Activated CD8-positive, alpha-beta memory T cell treated with anti-CD3 and anti-CD28 coated beads for 4 hours (primary cell): ENCODE results near the gene B3GALT4.
A peak's percentile ranks its signal among the peaks of the same experiment; 100 is the strongest.
"Not testable (repeated sequence)": the region's sequence is repeated elsewhere in the genome, so short reads cannot be mapped to it uniquely, and the experiment has no call there.

ENCODE experiments used
- DNase-seq, 2 donors: peaks; one replicate each; pipeline ENCODE4 v3.0.0-alpha.2; 2020; ENCODE audit warnings: low read depth in 2 of 2

B3GALT4 gene

GRCh38 chr6:33276864-33277662 is at the start of gene B3GALT4:
TSS of gene B3GALT4 (plus strand) at chr6:33277123. CDS start at chr6:33277420, 297 bp downstream.
- peak in 1 of 2 donors; percentile 35 for DNase-seq

DNA sequence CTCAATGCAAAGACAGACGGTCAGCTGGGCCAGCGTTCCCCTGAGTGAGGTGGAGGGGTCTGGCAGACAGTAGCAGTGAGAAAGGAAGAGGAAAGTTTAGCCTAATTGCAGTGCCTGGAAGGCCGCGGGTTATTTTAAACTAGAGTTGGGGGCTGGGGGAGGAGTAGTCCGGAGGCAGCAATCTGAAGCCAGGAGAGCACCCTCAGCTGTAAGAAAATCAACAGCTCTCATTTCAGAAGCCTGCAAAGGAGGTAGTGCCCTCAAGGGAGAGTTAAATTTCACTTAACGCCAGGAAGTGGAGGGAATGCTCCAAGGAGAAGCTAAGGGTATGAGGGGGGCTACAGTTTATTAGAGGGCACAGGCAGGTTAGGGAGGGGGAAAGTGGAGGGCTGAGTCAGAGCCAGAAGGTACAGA is 41.7 kb upstream of the B3GALT4 start:
- no peak for DNase-seq

DNA sequence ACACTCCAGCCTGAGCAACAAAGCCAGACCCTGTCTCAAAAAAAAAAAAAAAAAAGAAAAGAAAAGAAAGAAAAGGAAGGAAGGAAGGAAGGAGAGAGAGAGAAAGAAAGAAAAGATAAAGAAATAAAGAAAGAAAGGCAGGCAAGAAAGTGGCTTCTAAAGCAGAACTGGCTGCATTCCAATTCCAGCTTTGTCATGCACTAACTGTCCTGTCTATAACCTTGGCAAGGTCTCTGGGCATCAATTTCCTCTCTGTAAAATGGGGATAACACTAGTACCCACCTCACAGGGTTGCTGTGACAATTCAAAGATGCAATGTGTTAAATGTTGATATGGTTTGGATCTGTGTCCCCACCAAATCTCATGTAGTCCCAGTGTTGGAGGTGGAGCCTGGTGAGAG is 40.6 kb upstream of the B3GALT4 start:
- no peak for DNase-seq

DNA sequence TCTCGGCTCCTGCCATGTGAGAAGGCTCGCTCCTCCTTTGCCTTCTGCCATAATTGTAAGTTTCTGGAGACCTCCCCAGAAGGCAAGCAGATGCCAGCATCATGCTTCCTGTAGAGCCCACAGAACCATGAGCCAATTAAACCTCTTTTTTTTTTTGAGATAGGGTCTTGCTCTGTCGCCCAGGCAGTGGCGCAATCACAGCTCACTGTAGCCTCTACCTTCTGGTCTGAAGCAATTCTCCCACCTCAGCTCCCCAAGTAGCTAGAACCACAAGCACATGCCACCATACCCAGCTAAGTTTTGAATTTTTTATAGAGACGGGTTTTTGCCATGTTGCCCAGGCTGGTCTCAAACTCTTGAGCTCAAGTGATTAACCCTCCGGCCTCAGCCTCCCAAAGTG is 40.1 kb upstream of the B3GALT4 start:
- no peak for DNase-seq

GRCh38 chr6:33237741-33238140 is 39.2 kb upstream of the B3GALT4 start:
- DNase-seq, result no peak

GRCh38 chr6:33241968-33242367 is 35.0 kb upstream of the B3GALT4 start:
- no peak for DNase-seq

GRCh38 chr6:33243476-33243875 is 33.4 kb upstream of the B3GALT4 start:
- no peak for DNase-seq

GRCh38 chr6:33247977-33248642 is 28.8 kb upstream of the B3GALT4 start:
- peak; percentile 84 to 85 for DNase-seq

GRCh38 chr6:33248643-33248931 is 28.3 kb upstream of the B3GALT4 start:
- DNase-seq, result no peak

- DNase-seq, result peak; percentile 90
Measured at GRCh38 chr6:33248932-33249731, 27.8 kb upstream of the B3GALT4 start.

- no peak for DNase-seq
Measured at GRCh38 chr6:33249732-33250630, 26.9 kb upstream of the B3GALT4 start.

- no peak for DNase-seq
Measured at GRCh38 chr6:33250731-33251130, 26.2 kb upstream of the B3GALT4 start.

GRCh38 chr6:33251395-33252012 is 25.4 kb upstream of the B3GALT4 start:
- no peak for DNase-seq

- no peak for DNase-seq
Measured at GRCh38 chr6:33252759-33253158, 24.2 kb upstream of the B3GALT4 start.

- DNase-seq, result no peak
Measured at GRCh38 chr6:33254591-33254990, 22.3 kb upstream of the B3GALT4 start.

DNA sequence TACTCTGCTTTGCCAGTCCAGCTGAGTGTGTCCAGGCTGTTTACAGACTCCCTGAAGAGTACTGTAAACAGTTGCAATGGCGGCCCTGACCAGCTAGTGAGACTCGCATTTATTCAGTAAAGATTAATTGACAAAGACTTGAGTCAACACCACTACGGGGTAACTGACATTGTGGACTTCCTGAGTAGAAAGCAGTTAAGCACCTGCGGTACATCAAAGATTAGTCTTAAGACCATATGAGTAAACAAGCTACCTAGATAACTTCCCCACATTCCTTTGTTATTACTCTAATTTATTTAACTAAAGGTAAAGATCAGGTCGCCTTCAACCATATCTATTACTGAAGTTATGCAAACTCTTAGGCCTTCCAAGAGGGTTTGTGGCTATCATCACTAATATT is 17.9 kb upstream of the B3GALT4 start:
- no peak for DNase-seq

DNA sequence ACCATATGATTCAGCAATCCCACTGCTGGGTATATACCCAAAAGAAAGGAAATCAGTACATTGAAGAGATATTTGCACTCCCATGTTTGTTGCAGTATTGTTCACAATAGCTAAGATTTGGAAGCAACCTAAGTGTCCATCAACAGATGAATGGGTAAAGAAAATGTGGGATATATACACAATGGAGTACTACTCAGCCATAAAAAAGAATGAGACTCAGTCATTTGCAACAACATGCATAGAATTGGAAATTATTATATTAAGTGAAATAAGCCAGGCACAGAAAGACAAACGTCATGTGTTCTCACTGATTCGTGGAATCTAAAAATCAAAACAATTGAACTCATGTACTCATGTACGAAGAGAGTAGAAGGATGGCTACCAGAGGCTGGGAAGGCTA is 14.4 kb upstream of the B3GALT4 start:
- not testable (repeated sequence) for DNase-seq

DNA sequence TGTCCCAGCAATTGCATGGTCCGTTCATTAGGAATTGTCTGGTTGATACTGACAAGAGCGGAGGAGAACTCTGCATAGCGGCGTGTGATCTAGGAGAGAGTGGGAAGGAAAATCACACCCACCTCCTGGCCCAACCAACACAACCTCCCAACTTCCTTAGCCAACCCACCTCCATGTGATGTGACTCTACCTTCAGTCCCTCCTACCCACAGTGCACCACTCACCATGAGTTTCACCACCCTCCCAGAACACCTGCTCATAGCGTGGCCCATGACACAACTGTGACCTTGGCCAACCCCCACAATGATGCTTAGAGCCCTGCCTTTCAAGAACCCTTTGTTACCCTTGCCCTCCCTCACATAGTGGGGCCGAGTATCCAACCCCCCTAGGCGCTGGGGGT is 12.9 kb upstream of the B3GALT4 start:
- no peak for DNase-seq

- no peak for DNase-seq
Measured at GRCh38 chr6:33271117-33271467, 5.8 kb upstream of the B3GALT4 start.

DNA sequence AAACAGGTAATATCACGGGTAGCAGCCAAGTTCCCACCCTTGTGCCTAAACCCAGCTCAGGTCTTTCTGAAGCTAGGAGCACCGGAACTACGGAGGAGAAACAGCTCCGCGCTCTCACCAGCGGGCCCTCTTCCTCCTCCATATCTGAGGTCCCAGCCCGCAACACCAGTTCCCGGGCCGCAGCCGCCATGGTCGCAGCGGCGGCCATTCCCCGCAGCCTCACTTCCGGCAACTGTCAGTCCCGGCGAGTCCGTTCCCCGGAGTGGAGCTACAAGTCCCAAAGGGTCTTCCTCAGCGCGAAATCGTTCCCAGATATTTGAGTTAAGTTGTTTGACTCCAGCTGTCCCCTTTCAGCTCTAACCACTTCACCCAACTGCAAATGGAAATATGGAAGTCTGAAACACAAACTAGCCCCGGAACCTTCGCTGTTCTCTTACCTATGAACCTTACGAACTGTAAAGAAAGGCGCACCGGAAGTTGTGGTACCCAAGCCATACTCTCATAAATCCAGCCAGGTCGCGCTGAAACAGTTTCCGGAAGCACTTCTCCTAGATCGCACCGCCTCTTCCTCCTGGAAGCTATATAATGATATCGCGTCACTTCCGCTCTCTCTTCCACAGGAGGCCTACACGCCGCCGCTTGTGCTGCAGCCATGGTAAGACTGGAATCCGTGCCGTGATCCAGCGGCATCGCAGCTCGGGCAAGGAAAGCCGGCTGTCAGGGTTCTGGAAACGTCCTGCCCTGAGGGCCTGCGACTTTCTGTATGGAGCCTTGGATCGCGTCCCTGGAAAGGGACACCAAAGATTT is 5.3 kb upstream of the B3GALT4 start, which contains the start of the genes RPS18 and VPS52:
Gene RPS18, plus strand, starts transcription at position 608 of the 807 bp plus-strand sequence. Its CDS starts 45 bp downstream, at position 653.
Gene VPS52, minus strand, starts transcription at position 409 of the 807 bp plus-strand sequence. Its CDS starts 201 bp downstream, at position 208.
- DNase-seq, result peak; percentile 81 to 88
